Right lung (tissue), 10 donors: ENCODE data around the gene VWA8. TPM values are rescaled to one million over a fixed set of nuclear protein-coding genes. Genes with fewer than 3 reads are reported as not detected.

Source experiments
- DNase-seq, 2 donors: peaks; one replicate each; pipeline ENCODE4 v3.0.0-alpha.2; 2013
- long read RNA-seq, 8 donors: transcript quantifications; one replicate each; lab custom pipeline, GENCODE V29; 2026
- polyA plus RNA-seq, 5 donors: library from polyadenylated mRNA; unstranded; fragments of 120-200 nt; gene quantifications; one replicate each; pipeline versions ENCODE4 v1.2.1 to v1.2.3, GENCODE V29; 2013; ENCODE audit warnings: inconsistent platforms in 1 of 5, low replicate concordance in 1 of 5; ENCODE audit not compliant: insufficient read length in 5 of 5, insufficient read depth in 1 of 5

The VWA8 gene
- 10 to 100 TPM in 4 of 5 donors, 1 to 10 TPM in 1; 8.5 to 14.9 (median 13.9) TPM for polyA plus RNA-seq
- long read RNA-seq, donor 1: 0 reads
- long read RNA-seq, donor 2: 0 reads
- long read RNA-seq, donor 3: 0 reads
- long read RNA-seq, donor 4: 0 reads
- long read RNA-seq, donor 5: 0 reads
- long read RNA-seq, donor 6, full-length matches to known transcripts: 1 of 1 reads
- long read RNA-seq, donor 6, partial matches to known transcripts: 0 of 1 reads
- long read RNA-seq, donor 6, other reads (novel, unspliced or antisense): 0 of 1 reads
- long read RNA-seq, donor 7: 0 reads
- long read RNA-seq, donor 8: 0 reads

DNA sequence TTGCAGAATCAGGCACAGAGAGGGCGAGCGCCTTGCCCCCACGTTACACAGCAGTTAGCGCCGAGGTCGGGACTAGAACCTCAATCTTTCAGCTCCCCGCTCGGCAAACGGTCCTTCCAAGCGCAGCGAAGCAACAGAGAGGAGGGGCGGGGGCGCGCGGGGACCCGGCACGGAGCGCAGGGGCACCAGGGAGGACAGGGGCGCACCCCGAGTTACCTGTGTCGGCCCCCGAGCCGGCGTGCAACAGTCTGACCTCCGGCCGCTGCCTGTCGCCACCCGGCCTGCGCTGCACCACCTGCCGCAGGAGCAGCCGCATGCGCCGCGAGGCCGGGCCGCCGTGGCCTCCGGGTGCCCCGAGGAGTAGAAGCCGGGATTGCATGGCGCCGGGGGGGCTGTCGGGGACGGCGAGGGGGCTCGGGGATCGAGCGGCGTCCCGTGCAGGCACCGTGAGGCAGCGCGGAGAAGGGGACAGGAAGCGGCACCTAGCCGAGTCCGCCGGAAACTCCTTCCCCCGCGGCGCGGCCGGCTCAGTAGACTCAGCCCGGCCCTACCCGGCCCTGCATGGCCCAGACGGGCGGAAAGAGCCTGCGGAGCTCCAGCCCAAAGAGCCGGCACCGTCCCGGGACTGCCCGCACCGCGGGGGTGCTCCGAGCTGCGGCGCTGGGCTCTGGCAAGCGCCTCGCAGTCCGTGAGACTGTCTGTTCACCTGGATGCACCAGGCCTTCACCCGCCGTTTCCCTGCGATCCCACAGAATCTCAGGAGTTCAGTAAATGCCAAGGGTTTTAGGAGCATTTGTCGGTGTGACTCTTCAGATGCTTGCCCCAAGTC, at the start of gene VWA8:
VWA8 (minus strand) TSS at position 473 of the 829 bp plus-strand sequence; CDS start at position 379, 94 bp downstream.
- peak; percentile 74 to 82 for DNase-seq

DNA sequence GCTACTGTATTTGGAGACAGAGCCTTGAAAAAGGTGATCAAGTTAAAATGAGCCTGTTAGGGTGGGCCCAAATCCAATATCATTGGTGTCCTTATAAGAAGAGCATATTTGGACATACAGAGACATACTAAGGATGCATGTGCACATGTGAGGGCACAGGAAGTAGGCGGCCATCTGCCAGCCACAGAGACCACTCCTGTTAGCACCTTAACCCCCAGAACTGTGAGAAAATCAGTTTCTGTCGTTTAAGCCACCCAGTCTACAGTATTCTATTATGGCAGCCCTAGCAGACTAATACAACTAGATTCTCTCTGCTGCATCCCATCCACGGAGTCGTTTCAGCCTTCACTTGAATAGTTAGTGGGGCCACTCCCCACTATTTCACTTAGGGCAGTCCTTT, 48.1 kb upstream of the VWA8 start:
- no peak for DNase-seq

DNA sequence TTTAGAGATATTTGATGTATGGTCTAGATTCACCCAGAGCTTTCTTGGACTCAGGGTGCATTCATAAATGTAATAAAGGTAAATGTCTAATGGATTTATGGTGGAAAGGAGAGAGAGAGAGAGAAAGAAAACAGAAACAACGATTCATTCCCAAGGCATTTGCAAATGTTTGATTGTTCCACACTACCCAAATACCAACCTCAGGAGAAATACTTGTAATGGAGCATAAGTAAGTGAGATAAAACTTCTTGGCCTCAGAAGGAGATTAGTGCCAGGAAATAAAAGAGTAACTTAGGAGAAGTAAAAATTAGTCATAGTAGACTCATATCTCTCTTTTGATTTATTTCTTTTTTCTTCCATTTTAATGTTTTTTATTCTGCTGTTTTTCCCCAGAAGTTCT, 46.9 kb upstream of the VWA8 start:
- DNase-seq: no peak

GRCh38 chr13:42002066-42002465, 41.2 kb upstream of the VWA8 start:
- DNase-seq: no peak

DNA sequence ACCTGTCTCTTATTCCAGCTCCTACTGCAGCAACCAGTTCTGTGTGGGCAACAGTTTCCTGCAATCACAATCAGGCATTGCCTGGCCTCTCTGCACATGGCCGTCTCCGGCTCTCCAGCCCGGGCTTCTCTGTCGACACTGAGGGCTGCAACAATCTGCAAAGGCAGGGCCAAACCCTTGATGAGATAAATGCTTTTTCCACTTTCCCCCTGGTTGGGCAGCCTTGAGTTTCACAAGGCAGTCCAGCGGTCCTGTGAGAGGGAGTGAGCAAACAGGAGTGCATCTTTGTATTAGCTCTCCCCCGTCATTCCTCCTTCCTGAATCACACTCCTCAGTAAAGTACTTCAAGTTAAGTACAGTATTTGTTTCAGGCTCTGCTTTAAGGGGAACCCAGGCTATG, 40.7 kb upstream of the VWA8 start:
- peak in 1 of 2 donors; percentile 17 for DNase-seq

GRCh38 chr13:42000846-42001245, 39.9 kb upstream of the VWA8 start:
- DNase-seq: no peak

- DNase-seq: no peak
These were observed 36.5 kb upstream of the VWA8 start for GRCh38 chr13:41997396-41997795.

GRCh38 chr13:41995946-41996345, 35.0 kb upstream of the VWA8 start:
- DNase-seq: no peak

GRCh38 chr13:41995336-41995735, 34.4 kb upstream of the VWA8 start:
- no peak for DNase-seq

DNA sequence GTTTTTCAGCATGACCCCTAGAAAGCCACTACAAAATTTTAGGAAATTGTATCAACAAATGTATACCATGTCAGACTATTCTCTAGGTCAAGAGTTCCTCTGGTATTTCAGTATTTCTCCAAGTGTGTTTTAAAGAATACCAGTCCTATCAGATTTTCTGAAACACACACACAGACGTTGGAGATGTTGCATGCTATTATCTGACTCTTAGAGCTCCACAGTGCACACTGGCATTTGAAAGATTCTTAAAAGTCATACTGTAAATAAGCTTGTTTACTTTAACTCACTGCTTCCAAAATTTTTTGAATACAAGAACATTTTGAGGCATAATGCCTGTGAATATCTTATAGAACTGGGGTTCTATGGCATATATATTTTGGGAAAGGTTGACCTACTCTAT, 33.8 kb upstream of the VWA8 start:
- DNase-seq: no peak

DNA sequence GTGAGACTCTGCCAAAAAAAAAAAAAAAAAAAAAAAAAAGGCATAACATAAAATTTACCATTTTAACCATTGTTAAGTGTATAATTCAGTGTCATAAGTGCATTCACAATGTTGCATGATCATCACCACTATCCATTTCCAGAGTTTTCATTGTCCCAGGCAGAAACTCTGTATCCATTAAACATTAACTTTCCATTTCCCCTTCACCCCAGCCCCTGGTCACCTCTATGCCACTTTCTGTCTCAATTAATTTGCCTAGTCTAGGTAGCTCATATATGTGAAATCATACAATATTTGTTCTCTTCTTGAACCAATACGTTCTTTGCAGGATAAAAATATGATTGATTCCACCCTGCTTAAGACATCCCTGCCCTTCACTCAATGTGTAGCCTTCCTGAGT, 31.0 kb upstream of the VWA8 start:
- no peak for DNase-seq

- DNase-seq: no peak
These were observed 27.3 kb upstream of the VWA8 start for GRCh38 chr13:41988244-41988643.

DNA sequence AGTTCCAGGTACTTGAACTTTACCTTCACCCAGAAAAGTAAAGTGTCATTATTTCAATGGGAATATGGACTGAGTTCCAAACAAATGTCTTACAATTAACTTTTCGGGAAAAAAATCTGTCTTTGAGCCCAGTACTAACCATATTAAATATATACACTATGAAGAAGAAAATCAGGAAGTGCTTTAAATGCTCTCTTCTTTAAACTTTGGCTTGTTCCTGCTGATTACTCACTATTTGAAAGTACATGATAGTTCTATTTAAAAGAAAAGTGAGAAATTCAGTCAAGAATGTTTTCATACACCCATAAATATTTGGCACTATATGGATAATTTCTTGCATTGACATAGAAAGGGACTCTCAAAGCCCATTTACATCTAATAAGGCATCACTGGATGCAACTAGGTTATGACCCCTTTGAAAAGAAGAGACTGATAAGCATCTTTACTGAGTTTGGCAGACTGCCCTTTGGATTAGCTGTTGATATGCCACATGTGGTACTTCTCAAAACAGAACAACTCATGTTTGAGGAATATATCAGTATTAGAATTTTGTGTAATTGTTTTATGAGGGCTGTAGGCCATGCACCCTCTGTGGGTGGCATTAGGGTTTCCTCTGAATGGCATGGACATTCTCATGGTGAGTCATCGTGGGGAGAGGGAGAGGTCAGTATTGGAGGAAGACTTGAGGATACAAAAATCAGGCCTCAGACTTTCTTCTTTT, 25.0 kb upstream of the VWA8 start:
- DNase-seq: no peak

GRCh38 chr13:41981951-41982715, 21.2 kb upstream of the VWA8 start:
- DNase-seq: peak; percentile 25 to 36

DNA sequence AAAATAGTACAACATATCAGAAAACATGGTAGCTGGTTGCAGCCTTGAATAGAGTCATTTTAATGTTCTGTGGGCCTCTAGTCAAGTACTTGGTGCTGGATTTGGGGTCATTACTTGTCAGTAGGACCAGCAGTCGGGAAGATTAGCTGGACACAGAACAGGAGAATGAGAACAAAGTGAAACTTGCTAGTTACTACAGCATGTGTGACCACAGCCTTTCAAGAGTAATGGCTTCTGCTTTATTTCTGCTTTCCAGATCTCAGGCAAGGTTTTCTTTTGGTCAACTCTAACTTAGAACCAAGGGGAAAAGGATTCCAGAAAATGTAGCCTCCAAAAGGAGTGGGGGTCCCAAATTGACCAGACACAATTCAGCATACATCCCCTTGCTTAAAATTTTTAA, 17.1 kb upstream of the VWA8 start:
- DNase-seq: no peak

GRCh38 chr13:41976476-41976875, 15.6 kb upstream of the VWA8 start:
- DNase-seq: no peak

DNA sequence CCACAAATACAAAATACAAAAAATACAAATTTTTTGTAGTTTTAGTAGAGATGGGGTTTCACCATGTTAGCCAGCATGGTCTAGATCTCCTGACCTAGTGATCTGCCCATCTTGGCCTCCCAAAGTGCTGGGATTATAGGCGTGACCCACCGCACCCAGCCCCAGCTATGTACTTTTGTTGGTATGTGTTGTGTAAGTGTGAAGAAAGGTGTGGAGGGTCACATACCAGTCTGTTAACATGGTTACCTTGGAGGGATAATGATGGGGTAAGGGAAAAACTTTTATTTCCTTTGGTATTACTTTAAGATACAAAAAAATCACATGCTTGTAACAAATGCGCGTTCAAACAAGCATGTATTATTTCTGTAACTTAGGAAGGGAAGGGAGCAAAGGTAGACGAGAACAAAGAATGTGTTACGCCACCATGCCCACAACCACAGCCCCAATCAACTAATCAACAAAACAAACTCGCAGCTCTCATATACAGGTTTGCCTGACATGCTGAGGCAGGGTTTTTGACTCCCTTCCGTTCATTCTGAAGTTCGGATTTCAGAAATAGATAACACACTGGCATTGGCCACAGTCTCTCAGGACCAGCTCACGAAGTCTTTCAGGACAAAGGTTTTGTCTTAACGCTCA, 13.5 kb upstream of the VWA8 start:
- no peak for DNase-seq

DNA sequence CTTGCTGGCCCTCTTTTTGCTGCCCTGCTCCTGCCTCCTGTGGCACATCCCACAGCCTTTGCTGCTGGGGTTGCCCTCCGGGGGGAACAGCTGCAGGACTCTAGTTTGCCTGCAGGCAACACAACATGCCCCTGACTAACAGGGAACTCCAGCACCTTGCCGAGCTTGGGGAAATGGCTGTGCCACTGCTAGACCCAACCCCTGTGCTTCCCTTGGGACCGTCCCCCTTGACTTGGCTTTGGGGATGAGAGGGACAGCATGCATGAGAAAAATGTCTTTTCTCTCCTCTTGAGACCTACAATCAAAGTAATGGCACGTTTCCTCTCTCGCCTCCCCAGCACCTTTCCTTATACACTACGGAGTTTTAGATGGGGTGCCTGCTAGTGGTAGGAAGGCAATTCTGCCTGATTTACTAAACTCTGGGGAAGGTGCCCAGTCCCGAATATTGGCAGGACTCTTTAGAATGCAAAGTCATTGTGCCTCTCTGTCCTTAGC, 12.4 kb upstream of the VWA8 start:
- no peak for DNase-seq

GRCh38 chr13:41971848-41972247, 10.9 kb upstream of the VWA8 start:
- no peak for DNase-seq

GRCh38 chr13:41970918-41971317, 10.0 kb upstream of the VWA8 start:
- no peak for DNase-seq

DNA sequence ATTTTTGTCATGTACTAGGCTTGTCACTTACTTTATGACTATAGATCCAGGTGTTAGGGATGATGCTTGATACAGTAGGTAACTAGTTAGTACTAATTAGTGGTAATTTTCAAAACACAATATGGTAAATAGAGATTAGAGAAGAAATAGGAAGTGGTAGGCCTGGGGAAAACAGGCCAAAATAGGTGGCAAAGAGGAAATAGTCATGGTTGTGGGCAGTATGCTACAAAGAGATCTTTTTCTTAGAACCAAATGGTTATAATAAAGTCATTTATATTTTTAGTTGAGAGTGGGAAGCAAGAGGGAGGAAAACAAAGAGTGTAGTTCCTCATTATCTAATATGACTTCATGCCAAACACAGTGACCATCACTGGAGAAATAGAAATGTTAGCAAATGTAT, 9.1 kb upstream of the VWA8 start:
- no peak for DNase-seq
